ENCODE data around the gene SERPINB6.

SERPINB6 gene

DNA sequence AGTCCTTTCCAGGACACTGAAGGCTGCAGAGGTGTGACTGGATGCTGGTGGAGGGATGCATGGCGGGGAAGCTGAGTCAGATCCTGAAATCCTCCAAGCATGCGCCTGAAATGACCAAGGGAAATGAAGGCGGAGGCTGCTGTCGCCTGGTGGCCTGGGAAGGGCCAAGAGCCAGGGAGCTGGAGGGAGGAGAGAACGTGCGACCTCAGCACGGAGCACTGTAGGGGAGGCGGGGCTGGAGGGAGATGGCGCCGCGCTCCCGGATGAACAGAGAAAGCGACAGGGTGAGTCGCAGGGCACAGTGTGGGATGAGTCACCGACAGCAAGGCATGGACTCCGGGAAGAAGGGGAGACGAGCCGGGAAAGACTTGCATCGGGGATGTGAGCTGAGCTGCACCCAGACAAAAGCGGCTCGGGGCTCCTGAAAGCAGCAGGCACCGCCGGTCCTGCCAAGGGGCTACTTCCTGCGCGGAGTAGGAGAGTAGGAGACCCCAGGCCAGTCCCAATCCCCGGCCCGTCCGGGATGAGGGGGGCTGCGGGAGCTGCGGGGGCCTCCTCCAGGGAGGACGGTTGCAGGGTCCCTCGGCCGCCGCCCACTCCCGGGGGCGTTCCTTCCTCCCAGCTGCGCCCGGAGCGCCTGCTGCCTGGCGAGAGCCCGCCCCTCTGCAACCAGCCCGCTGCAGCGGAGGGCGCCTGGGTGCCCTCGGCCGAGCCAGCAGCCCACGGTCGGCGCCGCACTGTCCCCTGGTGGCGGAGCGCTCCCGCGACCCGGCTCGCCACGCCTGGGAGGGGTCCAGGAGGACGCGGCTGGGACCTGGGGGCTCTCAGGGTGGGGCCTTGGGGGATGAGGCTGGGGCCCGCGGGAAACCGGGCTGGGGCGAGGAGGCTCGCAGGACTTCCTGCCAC is 17.3 kb upstream of the SERPINB6 start:
- peak overlapping the region; percentile 91 for H3K27ac ChIP-seq
- TF ChIP-seq, protein P1, sequence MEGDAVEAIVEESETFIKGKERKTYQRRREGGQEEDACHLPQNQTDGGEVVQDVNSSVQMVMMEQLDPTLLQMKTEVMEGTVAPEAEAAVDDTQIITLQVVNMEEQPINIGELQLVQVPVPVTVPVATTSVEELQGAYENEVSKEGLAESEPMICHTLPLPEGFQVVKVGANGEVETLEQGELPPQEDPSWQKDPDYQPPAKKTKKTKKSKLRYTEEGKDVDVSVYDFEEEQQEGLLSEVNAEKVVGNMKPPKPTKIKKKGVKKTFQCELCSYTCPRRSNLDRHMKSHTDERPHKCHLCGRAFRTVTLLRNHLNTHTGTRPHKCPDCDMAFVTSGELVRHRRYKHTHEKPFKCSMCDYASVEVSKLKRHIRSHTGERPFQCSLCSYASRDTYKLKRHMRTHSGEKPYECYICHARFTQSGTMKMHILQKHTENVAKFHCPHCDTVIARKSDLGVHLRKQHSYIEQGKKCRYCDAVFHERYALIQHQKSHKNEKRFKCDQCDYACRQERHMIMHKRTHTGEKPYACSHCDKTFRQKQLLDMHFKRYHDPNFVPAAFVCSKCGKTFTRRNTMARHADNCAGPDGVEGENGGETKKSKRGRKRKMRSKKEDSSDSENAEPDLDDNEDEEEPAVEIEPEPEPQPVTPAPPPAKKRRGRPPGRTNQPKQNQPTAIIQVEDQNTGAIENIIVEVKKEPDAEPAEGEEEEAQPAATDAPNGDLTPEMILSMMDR (conservative IDR thresholded peaks at IDR 0.05) = peak; percentile 89

GRCh38 chr6:2988094-2988425 is 16.7 kb upstream of the SERPINB6 start:
- TF ChIP-seq, protein P1 (conservative IDR thresholded peaks at IDR 0.05) = no peak
- H3K27ac ChIP-seq = peak overlapping the region; percentile 91

DNA sequence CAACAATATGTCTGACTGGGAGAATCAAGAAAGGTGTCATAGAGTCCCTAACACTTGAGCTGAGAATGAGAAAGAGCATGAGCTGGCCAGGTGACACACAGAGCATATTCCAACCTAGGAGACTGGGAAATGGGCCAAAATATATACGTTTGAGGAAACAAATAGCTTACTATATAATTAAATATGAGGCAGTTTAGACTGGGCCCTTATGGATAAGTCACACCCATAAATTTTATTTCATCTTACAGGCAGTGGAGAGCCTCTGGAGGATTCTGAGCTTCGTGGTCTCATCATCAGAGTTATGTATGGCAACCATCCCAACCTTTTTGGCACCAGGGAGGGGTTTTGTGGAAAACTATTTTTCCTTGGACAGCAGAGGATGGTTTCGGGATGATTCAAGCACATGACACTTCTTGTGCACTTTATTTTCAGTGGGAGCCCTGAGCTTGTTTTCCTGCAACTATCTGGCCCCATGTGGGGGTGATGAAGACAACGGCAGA is 15.4 kb upstream of the SERPINB6 start:
- H3K27ac ChIP-seq = no peak overlapping the region
- TF ChIP-seq, protein P1 (conservative IDR thresholded peaks at IDR 0.05) = no peak

DNA sequence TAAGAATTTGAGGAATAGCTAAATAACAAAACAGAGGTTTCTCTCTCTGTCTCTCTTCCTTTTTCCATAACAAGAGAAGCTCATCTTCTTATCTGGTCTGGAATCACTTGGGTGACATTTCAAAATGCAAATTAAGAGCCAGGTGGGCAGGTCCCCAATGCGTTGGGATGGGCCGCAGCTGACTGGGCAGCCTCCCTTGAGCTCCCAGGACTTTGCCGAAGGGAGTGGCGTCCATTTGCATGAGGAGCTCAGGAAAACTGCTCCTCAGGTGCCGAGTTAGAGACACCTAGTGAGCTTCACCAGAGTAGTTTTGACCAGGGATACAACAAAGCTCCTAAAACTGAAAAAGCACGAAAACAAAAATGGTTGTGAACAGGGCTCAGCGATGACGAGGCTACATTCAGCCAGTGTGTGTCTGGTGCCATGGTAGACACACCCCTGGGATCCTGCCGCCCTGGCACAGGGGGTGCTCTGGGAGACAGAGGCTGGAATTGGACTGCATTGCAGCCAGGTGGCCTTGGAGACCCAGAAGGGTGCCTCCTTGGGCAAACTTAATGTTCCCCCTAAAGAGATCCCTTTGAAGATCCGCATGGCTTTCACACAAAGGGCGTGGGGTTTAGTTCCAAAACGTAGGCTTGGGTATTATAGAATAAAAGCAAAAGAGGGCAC is 13.5 kb upstream of the SERPINB6 start:
- TF ChIP-seq, protein P1 (conservative IDR thresholded peaks at IDR 0.05) = no peak
- no peak overlapping the region for H3K27ac ChIP-seq

GRCh38 chr6:2982426-2983117 is 11.2 kb upstream of the SERPINB6 start:
- no peak overlapping the region for H3K27ac ChIP-seq
- TF ChIP-seq, protein P1 (conservative IDR thresholded peaks at IDR 0.05) = no peak

DNA sequence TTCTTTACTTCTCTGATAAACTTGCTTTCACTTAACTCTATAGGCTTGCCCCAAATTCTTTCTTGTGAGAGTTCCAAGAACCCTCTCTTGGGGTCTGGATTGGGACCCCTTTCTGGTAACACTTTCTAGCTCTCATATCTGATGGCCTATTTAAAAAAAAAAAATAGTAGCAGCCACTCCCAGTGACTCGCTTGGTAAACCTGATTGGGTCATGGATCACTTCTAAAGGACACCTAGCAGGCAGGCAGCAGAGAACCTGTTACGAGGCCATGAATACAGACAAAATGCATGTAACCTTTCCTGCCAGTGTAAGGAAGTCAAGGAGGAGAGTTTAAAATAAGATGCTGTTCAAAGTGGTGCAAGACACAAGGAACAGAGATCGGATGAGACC is 9.1 kb upstream of the SERPINB6 start:
- TF ChIP-seq, protein P1 (conservative IDR thresholded peaks at IDR 0.05) = no peak
- H3K27ac ChIP-seq = no peak overlapping the region

Data from VCaP (cell line).